Caco-2 (cell line): ENCODE results near the gene BMP6. TPM values are rescaled to one million over a fixed set of nuclear protein-coding genes. Genes with fewer than 3 reads are reported as not detected.

ENCODE experiments used
- BruUV-seq: library from RNA; stranded (reverse); fragments of 400-500 nt; replicated peaks from 2 replicates; lab custom pipeline; 2021; lab: Mats Ljungman, UMichigan
- CTCF ChIA-PET: fragments of 300-600 bp; sonication (Branson Sonifier 250); formaldehyde crosslinking; loops from one replicate; lab custom pipeline; 2022; ENCODE audit warnings: antibody characterized with exemption; lab: Charles Lee
- POLR2A ChIA-PET: fragments of 300-600 bp; sonication (Branson Sonifier 250); formaldehyde crosslinking; loops from one replicate; lab custom pipeline; 2022; ENCODE audit warnings: antibody characterized with exemption; lab: Charles Lee
- DNase-seq, 2 experiments: peaks; one replicate each; pipeline versions ENCODE4 v3.0.0 to v3.0.0-alpha.2; 2020 to 2022
- H3K27me3 ChIP-seq: replicated peaks from 2 replicates; pipeline ENCODE4 v1.6.0; 2011; ENCODE audit warnings: low read length; ENCODE audit not compliant: control insufficient read depth, insufficient read depth
- H3K36me3 ChIP-seq: 2 replicates; pipeline ENCODE4 v1.5.1; 2011; ENCODE audit warnings: low read length; ENCODE audit not compliant: control insufficient read depth, insufficient read depth
- H3K4me1 ChIP-seq: fragments of 250-450 bp; sonication (Bioruptor Pico); 2 replicates; pipeline ENCODE4 v1.5.1; 2020; ENCODE audit warnings: mild to moderate bottlenecking
- H3K4me3 ChIP-seq: 2 replicates; pipeline ENCODE4 v1.5.1; 2011; ENCODE audit warnings: low read depth, mild to moderate bottlenecking, control low read depth, low read length
- H3K9me3 ChIP-seq: fragments of 250-450 bp; sonication (Bioruptor Pico); 2 replicates; pipeline ENCODE4 v1.5.1; 2020; ENCODE audit warnings: mild to moderate bottlenecking, moderate library complexity
- H3K27ac Mint-ChIP-seq: one replicate; pipeline ENCODE4 v1.8.0; 2022; ENCODE audit warnings: mixed read lengths; ENCODE audit not compliant: unreplicated experiment
- H3K27me3 Mint-ChIP-seq: one replicate; pipeline ENCODE4 v1.8.0; 2022; ENCODE audit warnings: mixed read lengths; ENCODE audit not compliant: insufficient read depth, unreplicated experiment
- H3K36me3 Mint-ChIP-seq: one replicate; pipeline ENCODE4 v1.8.0; 2022; ENCODE audit warnings: mild to moderate bottlenecking, mixed read lengths; ENCODE audit not compliant: insufficient read depth, unreplicated experiment
- H3K4me1 Mint-ChIP-seq: one replicate; pipeline ENCODE4 v1.8.0; 2022; ENCODE audit warnings: low read depth, mixed read lengths; ENCODE audit not compliant: unreplicated experiment
- H3K4me3 Mint-ChIP-seq: one replicate; pipeline ENCODE4 v1.8.0; 2022; ENCODE audit warnings: mild to moderate bottlenecking, moderate library complexity, mixed read lengths; ENCODE audit not compliant: unreplicated experiment
- H3K9me3 Mint-ChIP-seq: one replicate; pipeline ENCODE4 v1.8.0; 2022; ENCODE audit warnings: mixed read lengths; ENCODE audit not compliant: unreplicated experiment
- intact Hi-C: fragments of 100-400 bp; cut with micrococcal nuclease; formaldehyde crosslinking; loops from one replicate; pipeline ENCODE4 v1.10.0; 2022; ENCODE audit not compliant: unreplicated experiment
- total RNA-seq: library from RNA; stranded (reverse); gene quantifications from 2 replicates; pipeline ENCODE4 v1.2.3, GENCODE V29; 2022
- TF ChIP-seq, protein P1 (sequence below), 2 experiments: fragments of 200-600 bp in 1 of 2; IDR thresholded peaks; 1 replicate in 1 of 2; 2 replicates in 1 of 2; pipeline versions ENCODE4 v1.5.1 to v1.8.0; 2011 to 2022; ENCODE audit warnings: antibody characterized with exemption in 1 of 2, control low read depth in 1 of 2, inconsistent platforms in 1 of 2, low read depth in 1 of 2, low read length in 1 of 2, mild to moderate bottlenecking in 1 of 2, moderate library complexity in 1 of 2; ENCODE audit not compliant: insufficient read depth in 1 of 2, severe bottlenecking in 1 of 2, unreplicated experiment in 1 of 2

BMP6 gene
- total RNA-seq, 1 experiment from 2014 or later: 0.61 TPM

DNA sequence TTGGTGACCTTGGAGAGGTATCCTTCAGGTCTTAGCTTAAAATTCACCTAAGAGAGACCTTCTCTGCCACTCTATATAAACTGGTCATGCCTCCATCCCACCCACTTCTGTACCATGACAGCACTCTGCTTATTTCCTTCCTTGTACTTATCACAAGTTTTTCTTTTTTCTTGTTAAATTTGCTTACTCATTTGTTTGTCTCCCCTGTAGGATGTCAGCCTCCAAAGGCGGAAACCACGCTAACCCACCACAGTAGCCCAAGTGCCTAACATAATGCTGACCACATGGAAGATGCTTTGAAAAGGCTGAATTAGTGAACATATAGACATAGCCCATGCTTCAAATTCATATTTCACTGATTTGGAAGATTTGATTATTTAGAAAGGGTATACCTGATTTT is 5.4 kb downstream of the BMP6 start:
- BruUV-seq: no TSS peak
- Mint-ChIP-seq H3K27me3 (peaks cover 12% of the 10 kb centered on the region), H3K4me3 (no peak overlapping the region), H3K9me3 (no peaks in the 10 kb centered on the region), H3K36me3 (no peaks in the 10 kb centered on the region), H3K27ac (no peak overlapping the region), H3K4me1 (no peaks in the 10 kb centered on the region)
- intact Hi-C loops: no loop called here
- Histone ChIP-seq H3K27me3 (peaks cover 6% of the 10 kb centered on the region), H3K4me3 (no peak overlapping the region), H3K9me3 (no peaks in the 10 kb centered on the region), H3K36me3 (no peaks in the 10 kb centered on the region), H3K4me1 (peaks cover 9% of the 10 kb centered on the region; the same call in 1 of the 2 replicates)
- no peak for DNase-seq
- ChIA-PET POLR2A (no interaction called here), CTCF (no interaction called here)
- TF ChIP-seq, protein P1, sequence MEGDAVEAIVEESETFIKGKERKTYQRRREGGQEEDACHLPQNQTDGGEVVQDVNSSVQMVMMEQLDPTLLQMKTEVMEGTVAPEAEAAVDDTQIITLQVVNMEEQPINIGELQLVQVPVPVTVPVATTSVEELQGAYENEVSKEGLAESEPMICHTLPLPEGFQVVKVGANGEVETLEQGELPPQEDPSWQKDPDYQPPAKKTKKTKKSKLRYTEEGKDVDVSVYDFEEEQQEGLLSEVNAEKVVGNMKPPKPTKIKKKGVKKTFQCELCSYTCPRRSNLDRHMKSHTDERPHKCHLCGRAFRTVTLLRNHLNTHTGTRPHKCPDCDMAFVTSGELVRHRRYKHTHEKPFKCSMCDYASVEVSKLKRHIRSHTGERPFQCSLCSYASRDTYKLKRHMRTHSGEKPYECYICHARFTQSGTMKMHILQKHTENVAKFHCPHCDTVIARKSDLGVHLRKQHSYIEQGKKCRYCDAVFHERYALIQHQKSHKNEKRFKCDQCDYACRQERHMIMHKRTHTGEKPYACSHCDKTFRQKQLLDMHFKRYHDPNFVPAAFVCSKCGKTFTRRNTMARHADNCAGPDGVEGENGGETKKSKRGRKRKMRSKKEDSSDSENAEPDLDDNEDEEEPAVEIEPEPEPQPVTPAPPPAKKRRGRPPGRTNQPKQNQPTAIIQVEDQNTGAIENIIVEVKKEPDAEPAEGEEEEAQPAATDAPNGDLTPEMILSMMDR (IDR thresholded peaks at IDR 0.05; ENCODE audit: insufficient read depth in 1 of 2, low read depth in 1 of 2, low read length in 1 of 2, severe bottlenecking in 1 of 2, unreplicated experiment in 1 of 2): no peak

DNA sequence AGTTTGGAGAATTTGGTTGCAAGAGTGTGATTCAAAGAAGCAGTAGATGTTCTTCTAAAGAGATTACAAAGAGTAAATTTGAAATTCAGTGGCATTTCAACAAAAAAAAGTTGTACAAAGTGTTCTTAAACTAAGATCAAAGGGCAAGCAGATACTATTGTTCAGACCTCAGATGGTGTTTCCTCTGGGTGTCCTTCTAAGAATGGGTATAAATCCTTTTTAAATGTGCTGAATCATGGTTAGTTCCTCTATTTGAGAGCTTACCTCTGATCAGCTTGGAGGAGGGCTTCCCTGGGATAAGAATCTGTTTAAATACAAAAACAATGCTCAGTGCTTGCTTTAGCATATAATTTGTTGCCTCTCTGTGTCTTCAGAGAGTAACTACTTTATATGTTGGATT is 6.3 kb downstream of the BMP6 start:
- no peak overlapping the region for H3K27ac Mint-ChIP-seq
- Histone ChIP-seq H3K27me3 (peaks cover 6% of the 10 kb centered on the region), H3K4me1 (peaks cover 9% of the 10 kb centered on the region; the same call in 1 of the 2 replicates), H3K9me3 (no peaks in the 10 kb centered on the region), H3K4me3 (no peak overlapping the region), H3K36me3 (no peaks in the 10 kb centered on the region)
- H3K27me3 Mint-ChIP-seq: peaks cover 12% of the 10 kb centered on the region
- POLR2A ChIA-PET: no interaction called here
- TF ChIP-seq, protein P1 (IDR thresholded peaks at IDR 0.05; ENCODE audit: insufficient read depth in 1 of 2, low read depth in 1 of 2, low read length in 1 of 2, severe bottlenecking in 1 of 2, unreplicated experiment in 1 of 2): no peak
- CTCF ChIA-PET: no interaction called here
- H3K4me3 Mint-ChIP-seq: no peak overlapping the region
- BruUV-seq: no TSS peak
- H3K4me1 Mint-ChIP-seq: no peaks in the 10 kb centered on the region
- no peaks in the 10 kb centered on the region for H3K36me3 Mint-ChIP-seq
- no peak for DNase-seq
- intact Hi-C loops: no loop called here
- H3K9me3 Mint-ChIP-seq: no peaks in the 10 kb centered on the region

DNA sequence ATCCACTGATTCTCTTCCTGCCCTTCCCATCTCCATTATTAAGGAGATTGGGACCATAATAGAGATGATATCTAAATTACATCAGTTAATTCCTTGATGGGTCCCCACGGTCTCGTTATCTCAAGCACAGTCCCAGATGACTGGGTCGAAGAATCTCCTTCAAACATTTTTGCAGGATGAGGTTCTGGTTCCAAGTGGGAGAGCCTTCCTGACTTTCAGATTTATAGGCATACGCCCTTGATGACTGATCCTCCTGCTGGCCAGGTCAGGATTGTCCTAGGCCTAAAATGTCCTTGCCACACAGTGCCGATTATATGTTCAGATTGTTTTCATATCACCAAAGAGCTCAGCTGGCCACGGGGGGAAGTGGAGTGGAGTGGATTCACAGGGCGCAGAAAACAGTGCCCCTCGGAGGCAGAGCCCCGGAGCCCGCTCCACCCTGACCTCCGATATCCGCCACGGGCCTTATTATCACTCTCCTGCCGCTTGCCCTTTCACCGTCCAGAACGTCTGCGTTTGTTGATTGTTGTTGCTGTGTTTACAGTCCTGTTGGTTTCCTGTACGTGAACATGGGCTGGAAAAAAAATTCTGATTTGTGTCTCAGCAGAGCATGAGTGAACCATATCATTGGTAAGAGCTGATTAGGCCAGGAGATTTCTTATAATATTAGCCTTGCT is 8.9 kb downstream of the BMP6 start:
- no peaks in the 10 kb centered on the region for H3K9me3 Mint-ChIP-seq
- H3K27me3 Mint-ChIP-seq: peaks cover 8% of the 10 kb centered on the region
- H3K4me1 Mint-ChIP-seq: no peaks in the 10 kb centered on the region
- H3K4me3 Mint-ChIP-seq: no peak overlapping the region
- H3K4me1 ChIP-seq: no peaks in the 10 kb centered on the region
- no peaks in the 10 kb centered on the region for H3K9me3 ChIP-seq
- no peaks in the 10 kb centered on the region for H3K27me3 ChIP-seq
- CTCF ChIA-PET: no interaction called here
- no peak overlapping the region for H3K27ac Mint-ChIP-seq
- POLR2A ChIA-PET: no interaction called here
- no peak overlapping the region for H3K4me3 ChIP-seq
- BruUV-seq: no TSS peak
- H3K36me3 Mint-ChIP-seq: no peaks in the 10 kb centered on the region
- TF ChIP-seq, protein P1 (IDR thresholded peaks at IDR 0.05; ENCODE audit: insufficient read depth in 1 of 2, low read depth in 1 of 2, low read length in 1 of 2, severe bottlenecking in 1 of 2, unreplicated experiment in 1 of 2): no peak
- intact Hi-C loops: no loop called here
- H3K36me3 ChIP-seq: no peaks in the 10 kb centered on the region
- DNase-seq: no peak
